Stomach (tissue), 4 donors: ENCODE results near the gene FUT9.

ENCODE experiments used
- CTCF ChIP-seq, 7 experiments: fragments of 450-650 bp in 4 of 7; fragments of 200-600 bp in 3 of 7; sonication (generic) in 3 of 7; IDR thresholded peaks; one replicate each; pipeline ENCODE4 v1.5.1; 2016 to 2019; ENCODE audit warnings: antibody characterized with exemption in 7 of 7, control low read depth in 2 of 7, mild to moderate bottlenecking in 1 of 7
- EP300 ChIP-seq: sonication (generic); formaldehyde crosslinking; IDR thresholded peaks from one replicate; pipeline ENCODE4 v1.6.1; 2017; ENCODE audit warnings: antibody characterized with exemption
- POLR2A ChIP-seq, 4 donors: fragments of 450-650 bp; IDR thresholded peaks; one replicate each; pipeline ENCODE4 v1.6.1; 2016; ENCODE audit warnings: antibody characterized with exemption in 4 of 4, control low read depth in 2 of 4, mild to moderate bottlenecking in 1 of 4, moderate library complexity in 1 of 4
- POLR2AphosphoS5 ChIP-seq, 3 donors: sonication (generic); formaldehyde crosslinking; IDR thresholded peaks; one replicate each; pipeline ENCODE4 v1.6.1; 2016; ENCODE audit warnings: antibody characterized with exemption in 3 of 3

- no peak for TF ChIP-seq POLR2A (IDR thresholded peaks at IDR 0.05)
- TF ChIP-seq CTCF (IDR thresholded peaks at IDR 0.05): no peak
- no peak for TF ChIP-seq POLR2AphosphoS5 (IDR thresholded peaks at IDR 0.05)
- TF ChIP-seq EP300: no peak
These were observed 198.0 kb downstream of the FUT9 start for GRCh38 chr6:96213784-96214183.
